Measurements from ENCODE around the gene ARPC2. TPM values are rescaled to one million over a fixed set of nuclear protein-coding genes. Genes with fewer than 3 reads are reported as not detected.

Gene ARPC2
- total and polyA plus RNA-seq, 2 of the 13 experiments (the other 11 are each of a cell fraction or from before 2014, with no cell fraction given) = 168 to 303 TPM

DNA sequence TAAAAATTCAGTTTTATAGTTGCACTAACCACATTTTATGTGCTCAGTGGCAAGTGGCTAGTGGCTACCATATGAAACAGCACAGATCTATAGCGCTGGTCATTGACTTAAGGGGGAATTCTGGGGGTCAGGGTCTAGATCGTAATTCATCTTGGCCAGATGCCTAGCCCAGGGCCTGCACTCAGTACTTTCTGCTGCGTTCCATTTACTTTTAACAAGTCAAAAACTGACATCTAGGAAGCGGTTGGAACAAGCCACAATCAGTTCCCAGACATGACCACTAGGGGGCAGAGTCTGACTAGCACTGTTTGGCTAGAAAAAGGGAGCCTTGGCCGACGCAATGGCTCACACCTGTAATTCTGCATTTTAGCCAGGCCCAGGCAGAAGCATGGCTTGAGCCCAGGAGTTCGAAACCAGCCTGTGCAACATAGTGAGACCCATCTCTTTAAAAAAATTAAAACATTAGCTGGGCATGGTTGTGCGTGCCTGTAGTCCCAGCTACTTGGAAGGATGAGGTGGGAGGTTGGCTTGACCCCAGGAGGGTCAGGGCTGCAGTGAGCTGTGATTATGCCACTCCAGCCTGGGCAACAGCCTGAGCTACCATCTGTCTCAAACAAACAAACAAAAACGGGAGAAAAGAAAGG is 84.3 kb downstream of the ARPC2 start (continued):
- TF ChIP-seq, protein P1, sequence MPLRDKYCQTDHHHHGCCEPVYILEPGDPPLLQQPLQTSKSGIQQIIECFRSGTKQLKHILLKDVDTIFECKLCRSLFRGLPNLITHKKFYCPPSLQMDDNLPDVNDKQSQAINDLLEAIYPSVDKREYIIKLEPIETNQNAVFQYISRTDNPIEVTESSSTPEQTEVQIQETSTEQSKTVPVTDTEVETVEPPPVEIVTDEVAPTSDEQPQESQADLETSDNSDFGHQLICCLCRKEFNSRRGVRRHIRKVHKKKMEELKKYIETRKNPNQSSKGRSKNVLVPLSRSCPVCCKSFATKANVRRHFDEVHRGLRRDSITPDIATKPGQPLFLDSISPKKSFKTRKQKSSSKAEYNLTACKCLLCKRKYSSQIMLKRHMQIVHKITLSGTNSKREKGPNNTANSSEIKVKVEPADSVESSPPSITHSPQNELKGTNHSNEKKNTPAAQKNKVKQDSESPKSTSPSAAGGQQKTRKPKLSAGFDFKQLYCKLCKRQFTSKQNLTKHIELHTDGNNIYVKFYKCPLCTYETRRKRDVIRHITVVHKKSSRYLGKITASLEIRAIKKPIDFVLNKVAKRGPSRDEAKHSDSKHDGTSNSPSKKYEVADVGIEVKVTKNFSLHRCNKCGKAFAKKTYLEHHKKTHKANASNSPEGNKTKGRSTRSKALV (CRISPR knock-in tag; IDR thresholded peaks at IDR 0.05) = peak; percentile 55; the same call in 1 of the 2 replicates
- TF ChIP-seq ZKSCAN1 (IDR thresholded peaks at IDR 0.05; ENCODE audit: low read length) (0 out of 2 replicates have a peak, but pooled peaks have one; percentile 42), GABPA (IDR thresholded peaks at IDR 0.05; ENCODE audit: low read depth, low read length) (no peak), GABPA (CRISPR knock-in tag; IDR thresholded peaks at IDR 0.05; ENCODE audit: low read depth) (0 out of 2 replicates have a peak, but pooled peaks have one; percentile 35), ZNF253 (CRISPR knock-in tag; IDR thresholded peaks at IDR 0.05; ENCODE audit: borderline replicate concordance) (no peak), ZNF616 (CRISPR knock-in tag; IDR thresholded peaks at IDR 0.05; ENCODE audit: low read depth) (no peak), ZFP41 (CRISPR knock-in tag; IDR thresholded peaks at IDR 0.05; ENCODE audit: borderline replicate concordance) (no peak), PAWR (CRISPR knock-in tag; IDR thresholded peaks at IDR 0.05; ENCODE audit: borderline replicate concordance) (no peak), KMT2A (CRISPR knock-in tag; IDR thresholded peaks at IDR 0.05) (peak; percentile 50; the same call in 1 of the 2 replicates), TBX2 (CRISPR knock-in tag; IDR thresholded peaks at IDR 0.05; ENCODE audit: borderline replicate concordance) (peak; percentile 69; the same call in 1 of the 2 replicates), ZNF12 (CRISPR knock-in tag; IDR thresholded peaks at IDR 0.05) (0 out of 2 replicates have a peak, but pooled peaks have one; percentile 27), MAFF (IDR thresholded peaks at IDR 0.05; ENCODE audit: low read depth, low read length) (peak; percentile 43), SSRP1 (CRISPR knock-in tag; IDR thresholded peaks at IDR 0.05) (peak; percentile 74; the same call in 1 of the 2 replicates), RCOR2 (CRISPR knock-in tag; IDR thresholded peaks at IDR 0.05) (peak; percentile 96), ZNF556 (CRISPR knock-in tag; IDR thresholded peaks at IDR 0.05; ENCODE audit: borderline replicate concordance) (0 out of 2 replicates have a peak, but pooled peaks have one; percentile 64), SOX5 (CRISPR knock-in tag; IDR thresholded peaks at IDR 0.05; ENCODE audit: borderline replicate concordance) (peak; percentile 67), ZFP62 (CRISPR knock-in tag; IDR thresholded peaks at IDR 0.05) (no peak), ZFP36 (IDR thresholded peaks at IDR 0.05; ENCODE audit: borderline replicate concordance, low read depth, low read length, partially characterized antibody) (peak; percentile 62), CHD2 (IDR thresholded peaks at IDR 0.05; ENCODE audit: low read depth, low read length) (no peak)
- TF ChIP-seq, protein P2, sequence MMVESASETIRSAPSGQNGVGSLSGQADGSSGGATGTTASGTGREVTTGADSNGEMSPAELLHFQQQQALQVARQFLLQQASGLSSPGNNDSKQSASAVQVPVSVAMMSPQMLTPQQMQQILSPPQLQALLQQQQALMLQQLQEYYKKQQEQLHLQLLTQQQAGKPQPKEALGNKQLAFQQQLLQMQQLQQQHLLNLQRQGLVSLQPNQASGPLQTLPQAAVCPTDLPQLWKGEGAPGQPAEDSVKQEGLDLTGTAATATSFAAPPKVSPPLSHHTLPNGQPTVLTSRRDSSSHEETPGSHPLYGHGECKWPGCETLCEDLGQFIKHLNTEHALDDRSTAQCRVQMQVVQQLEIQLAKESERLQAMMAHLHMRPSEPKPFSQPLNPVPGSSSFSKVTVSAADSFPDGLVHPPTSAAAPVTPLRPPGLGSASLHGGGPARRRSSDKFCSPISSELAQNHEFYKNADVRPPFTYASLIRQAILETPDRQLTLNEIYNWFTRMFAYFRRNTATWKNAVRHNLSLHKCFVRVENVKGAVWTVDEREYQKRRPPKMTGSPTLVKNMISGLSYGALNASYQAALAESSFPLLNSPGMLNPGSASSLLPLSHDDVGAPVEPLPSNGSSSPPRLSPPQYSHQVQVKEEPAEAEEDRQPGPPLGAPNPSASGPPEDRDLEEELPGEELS (CRISPR knock-in tag; IDR thresholded peaks at IDR 0.05) = peak; percentile 60
- TF ChIP-seq, protein P3, sequence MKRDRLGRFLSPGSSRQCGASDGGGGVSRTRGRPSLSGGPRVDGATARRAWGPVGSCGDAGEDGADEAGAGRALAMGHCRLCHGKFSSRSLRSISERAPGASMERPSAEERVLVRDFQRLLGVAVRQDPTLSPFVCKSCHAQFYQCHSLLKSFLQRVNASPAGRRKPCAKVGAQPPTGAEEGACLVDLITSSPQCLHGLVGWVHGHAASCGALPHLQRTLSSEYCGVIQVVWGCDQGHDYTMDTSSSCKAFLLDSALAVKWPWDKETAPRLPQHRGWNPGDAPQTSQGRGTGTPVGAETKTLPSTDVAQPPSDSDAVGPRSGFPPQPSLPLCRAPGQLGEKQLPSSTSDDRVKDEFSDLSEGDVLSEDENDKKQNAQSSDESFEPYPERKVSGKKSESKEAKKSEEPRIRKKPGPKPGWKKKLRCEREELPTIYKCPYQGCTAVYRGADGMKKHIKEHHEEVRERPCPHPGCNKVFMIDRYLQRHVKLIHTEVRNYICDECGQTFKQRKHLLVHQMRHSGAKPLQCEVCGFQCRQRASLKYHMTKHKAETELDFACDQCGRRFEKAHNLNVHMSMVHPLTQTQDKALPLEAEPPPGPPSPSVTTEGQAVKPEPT (CRISPR knock-in tag; IDR thresholded peaks at IDR 0.05; ENCODE audit: low read depth) = 0 out of 2 replicates have a peak, but pooled peaks have one; percentile 74
- TF ChIP-seq, protein P4, sequence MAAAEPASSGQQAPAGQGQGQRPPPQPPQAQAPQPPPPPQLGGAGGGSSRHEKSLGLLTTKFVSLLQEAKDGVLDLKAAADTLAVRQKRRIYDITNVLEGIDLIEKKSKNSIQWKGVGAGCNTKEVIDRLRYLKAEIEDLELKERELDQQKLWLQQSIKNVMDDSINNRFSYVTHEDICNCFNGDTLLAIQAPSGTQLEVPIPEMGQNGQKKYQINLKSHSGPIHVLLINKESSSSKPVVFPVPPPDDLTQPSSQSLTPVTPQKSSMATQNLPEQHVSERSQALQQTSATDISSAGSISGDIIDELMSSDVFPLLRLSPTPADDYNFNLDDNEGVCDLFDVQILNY (CRISPR knock-in tag; conservative IDR thresholded peaks at IDR 0.05) = no peak
- TF ChIP-seq, protein P5, sequence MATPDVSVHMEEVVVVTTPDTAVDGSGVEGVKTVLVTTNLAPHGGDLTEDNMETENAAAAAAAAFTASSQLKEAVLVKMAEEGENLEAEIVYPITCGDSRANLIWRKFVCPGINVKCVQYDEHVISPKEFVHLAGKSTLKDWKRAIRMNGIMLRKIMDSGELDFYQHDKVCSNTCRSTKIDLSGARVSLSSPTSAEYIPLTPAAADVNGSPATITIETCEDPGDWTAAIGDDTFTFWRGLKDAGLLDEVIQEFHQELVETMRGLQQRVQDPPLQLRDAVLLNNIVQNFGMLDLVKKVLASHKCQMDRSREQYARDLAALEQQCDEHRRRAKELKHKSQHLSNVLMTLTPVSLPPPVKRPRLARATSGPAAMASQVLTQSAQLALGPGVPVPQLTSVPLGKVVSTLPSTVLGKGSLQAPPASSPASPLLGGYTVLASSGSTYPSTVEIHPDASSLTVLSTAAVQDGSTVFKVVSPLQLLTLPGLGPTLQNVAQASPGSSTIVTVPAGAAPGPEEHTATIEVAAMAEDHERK (CRISPR knock-in tag; IDR thresholded peaks at IDR 0.05; ENCODE audit: low read depth) = no peak
